NCI-H2227 (cell line): ENCODE results near the gene PAM16.
"Not testable (repeated sequence)": the region's sequence is repeated elsewhere in the genome, so short reads cannot be mapped to it uniquely, and the experiment has no call there.

Source experiments
- DNase-seq: peaks from one replicate; lab custom pipeline; 2025; ENCODE audit not compliant: unreplicated experiment; lab: John Stamatoyannopoulos, UW

Gene PAM16

GRCh38 chr16:4350787-4351659 lies at the start of gene PAM16:
PAM16 (minus strand) TSS chr16:4351321; CDS start chr16:4351234, 87 bp downstream.
- peak; percentile 97 for DNase-seq

GRCh38 chr16:4399001-4399730 lies 48.0 kb upstream of the PAM16 start:
- no peak for DNase-seq

- no peak for DNase-seq
These were observed 44.1 kb upstream of the PAM16 start for GRCh38 chr16:4395055-4395726.

GRCh38 chr16:4393850-4394249 lies 42.7 kb upstream of the PAM16 start:
- not testable (repeated sequence) for DNase-seq

GRCh38 chr16:4393240-4393600 lies 42.1 kb upstream of the PAM16 start:
- no peak for DNase-seq

GRCh38 chr16:4392382-4393239 lies 41.5 kb upstream of the PAM16 start:
- peak; percentile 67 for DNase-seq

- DNase-seq: peak; percentile 48
These were observed 40.7 kb upstream of the PAM16 start for GRCh38 chr16:4391631-4392381.

- DNase-seq: no peak
These were observed 39.4 kb upstream of the PAM16 start for GRCh38 chr16:4390266-4391260.

GRCh38 chr16:4389051-4389955 lies 38.2 kb upstream of the PAM16 start:
- no peak for DNase-seq

- DNase-seq: no peak
These were observed 37.3 kb upstream of the PAM16 start for GRCh38 chr16:4388271-4389021.

- no peak for DNase-seq
These were observed 36.7 kb upstream of the PAM16 start for GRCh38 chr16:4387781-4388180.

GRCh38 chr16:4386951-4387565 lies 35.9 kb upstream of the PAM16 start:
- no peak for DNase-seq

GRCh38 chr16:4386451-4386805 lies 35.3 kb upstream of the PAM16 start:
- no peak for DNase-seq

- no peak for DNase-seq
These were observed 34.8 kb upstream of the PAM16 start for GRCh38 chr16:4385789-4386450.

GRCh38 chr16:4385066-4385788 lies 34.1 kb upstream of the PAM16 start:
- no peak for DNase-seq
